Smooth muscle cell (in vitro differentiated cells): Measurements from ENCODE around the gene BCAS3. TPM values are rescaled to one million over a fixed set of nuclear protein-coding genes. Genes with fewer than 3 reads are reported as not detected.

ENCODE experiments used
- DNase-seq: peaks from one replicate; lab custom pipeline; 2025; ENCODE audit not compliant: unreplicated experiment; lab: John Stamatoyannopoulos, UW
- H2AFZ ChIP-seq: fragments of 200-600 bp; sonication (generic); 2 replicates; pipeline ENCODE4 v1.6.0; 2016; ENCODE audit warnings: antibody characterized with exemption, low read depth, mild to moderate bottlenecking
- H3F3A ChIP-seq: fragments of 200-600 bp; sonication (generic); 2 replicates; pipeline ENCODE4 v1.6.0; 2017; ENCODE audit warnings: antibody characterized with exemption, low read depth
- H3K27ac ChIP-seq: fragments of 200-600 bp; sonication (generic); 2 replicates; pipeline ENCODE4 v1.5.1; 2016; ENCODE audit warnings: low read depth, mild to moderate bottlenecking
- H3K27me3 ChIP-seq: fragments of 200-600 bp; sonication (generic); 2 replicates; pipeline ENCODE4 v1.6.1; 2016; ENCODE audit warnings: low read depth, mild to moderate bottlenecking
- H3K36me3 ChIP-seq: fragments of 200-600 bp; sonication (generic); 2 replicates; pipeline ENCODE4 v1.5.1; 2016; ENCODE audit warnings: low read depth
- H3K4me1 ChIP-seq: fragments of 200-600 bp; sonication (generic); 2 replicates; pipeline ENCODE4 v1.5.1; 2016; ENCODE audit warnings: low read depth
- H3K4me2 ChIP-seq: fragments of 200-600 bp; sonication (generic); 2 replicates; pipeline ENCODE4 v1.6.0; 2016; ENCODE audit warnings: mild to moderate bottlenecking
- H3K4me3 ChIP-seq: fragments of 200-600 bp; sonication (generic); 2 replicates; pipeline ENCODE4 v1.5.1; 2016; ENCODE audit warnings: mild to moderate bottlenecking
- H3K79me2 ChIP-seq: fragments of 200-600 bp; sonication (generic); 2 replicates; pipeline ENCODE4 v1.6.0; 2016; ENCODE audit warnings: low read depth, mild to moderate bottlenecking
- H3K9ac ChIP-seq: fragments of 200-600 bp; sonication (generic); 2 replicates; pipeline ENCODE4 v1.6.0; 2016; ENCODE audit warnings: low read depth
- H3K9me3 ChIP-seq: fragments of 200-600 bp; sonication (generic); replicated peaks from 2 replicates; pipeline ENCODE4 v1.5.1; 2016; ENCODE audit warnings: low read depth
- H4K20me1 ChIP-seq: fragments of 200-600 bp; sonication (generic); 2 replicates; pipeline ENCODE4 v1.6.0; 2016; ENCODE audit warnings: low read depth
- WGBS: methylation state at CpG from one replicate; pipeline ENCODE4 v1.1.7; 2016; ENCODE audit warnings: low lambda C conversion rate; 5-methylcytosine and 5-hydroxymethylcytosine counted together
- polyA plus RNA-seq: library from polyadenylated mRNA; unstranded; fragments of >200 nt; fragmentation: Nextera tagmentation; extraction: Ambion mirVana; gene quantifications from 2 replicates; pipeline ENCODE4 v1.2.1, GENCODE V29; 2016
- total RNA-seq: library from RNA; depleted of rRNA; stranded (reverse); fragments of >200 nt; gene quantifications from 2 replicates; pipeline ENCODE4 v1.2.3, GENCODE V29; 2014
- TF ChIP-seq, protein P1 (sequence below): fragments of 200-600 bp; sonication (generic); IDR thresholded peaks from 2 replicates; pipeline ENCODE4 v1.5.1; 2017; ENCODE audit warnings: borderline replicate concordance, mild to moderate bottlenecking, antibody characterized with exemption; ENCODE audit not compliant: insufficient read depth, poor library complexity, severe bottlenecking

The BCAS3 gene
- total and polyA plus RNA-seq, 2 experiments from 2014 or later = 17.2 to 54.5 TPM

DNA sequence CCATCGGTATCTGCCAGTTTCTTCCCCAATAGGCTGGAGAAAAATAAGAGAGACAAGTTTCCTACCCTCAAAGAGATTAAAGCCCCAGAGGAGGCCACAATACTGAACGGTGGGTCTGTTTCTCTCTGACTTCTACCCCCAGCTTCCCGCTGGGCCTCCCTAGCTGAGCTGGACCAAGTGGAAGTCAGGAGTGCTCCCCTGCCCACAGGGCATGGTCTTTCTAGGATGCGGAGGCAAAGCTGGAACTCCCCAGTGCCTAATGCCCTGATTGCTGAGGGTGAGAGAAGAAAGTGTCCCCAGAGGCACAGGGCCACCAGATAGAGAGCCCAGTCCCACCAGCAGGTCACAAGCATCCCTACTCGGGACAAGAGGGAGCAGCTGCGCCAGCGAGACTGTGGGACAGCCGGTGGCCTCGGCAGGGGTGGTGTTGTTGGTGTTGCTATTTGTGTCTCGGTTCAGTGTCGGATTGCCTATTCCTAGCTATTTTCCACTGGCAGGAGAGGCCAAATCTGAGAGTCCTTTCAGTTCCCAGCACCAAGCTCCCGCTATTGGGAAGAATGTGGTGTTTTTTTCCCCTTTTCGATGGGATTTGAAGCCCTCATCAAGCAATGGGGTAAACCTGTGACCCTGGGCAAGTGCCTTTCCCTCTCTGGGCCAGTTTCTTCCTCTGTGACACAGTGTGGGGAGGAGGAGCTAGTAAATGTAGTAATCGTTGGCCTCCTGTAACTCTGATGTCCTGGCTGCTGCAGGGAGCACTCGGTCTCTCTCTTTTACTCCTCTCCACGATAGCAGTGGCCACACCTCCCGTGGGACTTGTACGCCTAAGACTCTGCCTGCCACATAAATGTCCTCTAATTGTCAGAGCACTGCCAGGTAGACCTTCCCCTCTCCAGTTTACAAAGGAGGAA lies 699.5 kb downstream of the BCAS3 start:
- Histone ChIP-seq H3K36me3 (no peaks in the 10 kb centered on the region), H3K9me3 (no peaks in the 10 kb centered on the region), H3F3A (no peaks in the 10 kb centered on the region), H3K27me3 (no peaks in the 10 kb centered on the region), H3K4me3 (no peak overlapping the region), H3K4me1 (peaks cover 8% of the 10 kb centered on the region), H3K79me2 (no peaks in the 10 kb centered on the region), H3K4me2 (no peak overlapping the region), H2AFZ (no peak overlapping the region), H4K20me1 (no peaks in the 10 kb centered on the region), H3K27ac (no peak overlapping the region), H3K9ac (no peak overlapping the region)
- no peak for DNase-seq
- TF ChIP-seq, protein P1, sequence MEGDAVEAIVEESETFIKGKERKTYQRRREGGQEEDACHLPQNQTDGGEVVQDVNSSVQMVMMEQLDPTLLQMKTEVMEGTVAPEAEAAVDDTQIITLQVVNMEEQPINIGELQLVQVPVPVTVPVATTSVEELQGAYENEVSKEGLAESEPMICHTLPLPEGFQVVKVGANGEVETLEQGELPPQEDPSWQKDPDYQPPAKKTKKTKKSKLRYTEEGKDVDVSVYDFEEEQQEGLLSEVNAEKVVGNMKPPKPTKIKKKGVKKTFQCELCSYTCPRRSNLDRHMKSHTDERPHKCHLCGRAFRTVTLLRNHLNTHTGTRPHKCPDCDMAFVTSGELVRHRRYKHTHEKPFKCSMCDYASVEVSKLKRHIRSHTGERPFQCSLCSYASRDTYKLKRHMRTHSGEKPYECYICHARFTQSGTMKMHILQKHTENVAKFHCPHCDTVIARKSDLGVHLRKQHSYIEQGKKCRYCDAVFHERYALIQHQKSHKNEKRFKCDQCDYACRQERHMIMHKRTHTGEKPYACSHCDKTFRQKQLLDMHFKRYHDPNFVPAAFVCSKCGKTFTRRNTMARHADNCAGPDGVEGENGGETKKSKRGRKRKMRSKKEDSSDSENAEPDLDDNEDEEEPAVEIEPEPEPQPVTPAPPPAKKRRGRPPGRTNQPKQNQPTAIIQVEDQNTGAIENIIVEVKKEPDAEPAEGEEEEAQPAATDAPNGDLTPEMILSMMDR = no peak
- WGBS = 94% methylated on average over 18 of the region's 18 CpGs

DNA sequence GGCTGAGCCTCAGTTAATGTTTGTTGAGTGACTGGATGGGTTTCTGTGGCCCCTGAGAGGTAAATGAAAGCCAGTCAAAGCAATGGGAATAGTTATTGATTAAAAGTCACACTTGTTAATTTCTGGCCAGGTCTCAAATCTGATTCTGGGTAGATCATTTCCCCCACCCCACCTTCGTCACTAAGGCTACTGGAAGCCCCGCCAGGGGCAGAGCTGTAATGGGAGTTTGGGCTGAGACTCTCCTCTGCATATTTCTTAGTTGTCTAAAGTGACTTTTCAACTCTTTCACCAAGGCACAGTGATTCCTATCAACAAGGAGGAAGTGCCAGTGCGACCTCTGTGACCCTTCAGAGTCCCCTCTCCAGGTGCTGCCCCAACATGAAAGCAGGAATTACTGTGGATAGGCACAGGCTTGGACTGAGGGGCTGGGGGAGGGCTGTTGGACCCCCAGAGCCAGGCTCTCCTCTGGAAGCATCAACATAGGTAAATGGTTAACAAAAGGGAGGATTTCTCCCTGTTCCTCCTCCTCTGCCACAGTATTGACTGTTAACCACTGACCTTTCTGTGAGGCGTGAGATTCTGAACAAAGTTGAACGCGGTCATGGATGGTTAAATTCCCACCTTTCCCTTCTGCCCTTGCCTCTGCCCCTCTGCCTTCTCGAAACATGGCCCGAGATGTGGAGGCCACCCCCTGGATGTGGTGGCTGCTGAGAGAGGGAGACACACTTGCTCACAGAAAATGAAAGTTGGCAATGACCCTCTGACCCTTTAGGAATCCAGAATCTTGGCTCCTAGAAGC lies 701.2 kb downstream of the BCAS3 start:
- H3K36me3 ChIP-seq = no peaks in the 10 kb centered on the region
- no peak overlapping the region for H3K27ac ChIP-seq
- H3K4me1 ChIP-seq = peaks cover 8% of the 10 kb centered on the region
- no peaks in the 10 kb centered on the region for H3K9me3 ChIP-seq
- H3K79me2 ChIP-seq = no peaks in the 10 kb centered on the region
- H3K27me3 ChIP-seq = no peaks in the 10 kb centered on the region
- H2AFZ ChIP-seq = no peak overlapping the region
- 85% methylated on average over 8 of the region's 8 CpGs for WGBS
- no peak for DNase-seq
- no peaks in the 10 kb centered on the region for H3F3A ChIP-seq
- no peak overlapping the region for H3K9ac ChIP-seq
- no peak overlapping the region for H3K4me2 ChIP-seq
- H3K4me3 ChIP-seq = no peak overlapping the region
- no peaks in the 10 kb centered on the region for H4K20me1 ChIP-seq
- TF ChIP-seq, protein P1 = no peak

DNA sequence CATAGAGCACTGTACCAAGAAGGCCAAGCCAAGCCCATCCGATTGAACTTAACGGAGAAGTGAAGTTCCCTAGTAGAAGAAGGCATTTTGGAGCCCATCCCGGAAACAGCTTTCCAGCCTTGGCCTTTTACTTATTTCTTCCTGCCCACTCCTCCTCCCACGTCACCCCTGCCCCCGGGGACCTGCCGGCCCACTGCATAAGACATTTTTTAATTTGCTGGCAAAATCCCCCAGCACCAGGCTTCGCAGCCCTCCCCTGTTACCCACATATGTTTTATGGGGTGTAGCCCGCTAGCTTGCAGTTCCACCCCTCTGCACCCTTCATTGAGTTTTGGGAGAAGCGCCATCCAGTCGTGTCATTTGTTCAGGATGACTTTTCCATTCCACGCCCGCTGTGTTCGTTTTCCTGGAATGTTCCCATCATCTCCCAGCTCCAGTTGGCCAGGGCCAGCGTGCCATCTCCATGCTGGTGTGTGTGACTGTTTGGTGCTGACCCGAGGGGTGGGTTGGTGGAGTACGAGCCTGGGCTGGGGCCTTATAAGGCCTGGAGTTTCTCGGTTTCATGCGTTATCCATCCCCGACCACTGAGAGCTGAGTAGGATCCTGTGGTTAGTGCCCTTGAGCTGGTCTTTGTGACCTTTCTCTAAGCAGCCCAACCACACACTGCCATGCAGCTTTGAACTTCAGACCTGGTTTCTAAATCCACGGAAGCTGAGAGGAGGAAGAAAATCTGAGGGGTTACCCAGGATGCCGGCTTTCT lies 702.0 kb downstream of the BCAS3 start:
- no peaks in the 10 kb centered on the region for H3K9me3 ChIP-seq
- H3K79me2 ChIP-seq = no peaks in the 10 kb centered on the region
- H3K27me3 ChIP-seq = no peaks in the 10 kb centered on the region
- no peak for DNase-seq
- 69% methylated on average over 21 of the region's 21 CpGs for WGBS
- H3K4me1 ChIP-seq = peaks cover 8% of the 10 kb centered on the region
- H3K9ac ChIP-seq = no peak overlapping the region
- no peaks in the 10 kb centered on the region for H4K20me1 ChIP-seq
- TF ChIP-seq, protein P1 = no peak
- no peaks in the 10 kb centered on the region for H3F3A ChIP-seq
- peak overlapping the region; percentile 70 for H3K4me2 ChIP-seq
- H2AFZ ChIP-seq = no peak overlapping the region
- H3K4me3 ChIP-seq = no peak overlapping the region
- peak overlapping the region; percentile 73 for H3K27ac ChIP-seq
- H3K36me3 ChIP-seq = no peaks in the 10 kb centered on the region
